HEK293 (cell line): ENCODE results near the gene SCRN2.

Experiments
- ZBTB21 ChIP-seq: fragments of 450-650 bp; formaldehyde crosslinking; IDR thresholded peaks from 2 replicates; pipeline ENCODE4 v1.5.1; 2017; ENCODE audit warnings: missing biosample characterization, missing genetic modification characterization
- ZNF121 ChIP-seq: fragments of 450-650 bp; formaldehyde crosslinking; IDR thresholded peaks from 2 replicates; pipeline ENCODE4 v1.5.1; 2016; ENCODE audit warnings: missing biosample characterization, missing genetic modification characterization
- ZNF394 ChIP-seq: fragments of 450-650 bp; formaldehyde crosslinking; IDR thresholded peaks from 2 replicates; pipeline ENCODE4 v1.5.1; 2016; ENCODE audit warnings: missing biosample characterization, missing genetic modification characterization, mild to moderate bottlenecking, moderate library complexity, borderline replicate concordance
- TF ChIP-seq, protein P1 (sequence below): fragments of 450-650 bp; formaldehyde crosslinking; IDR thresholded peaks from 2 replicates; pipeline ENCODE4 v1.5.1; 2016; ENCODE audit warnings: missing biosample characterization, missing genetic modification characterization

DNA sequence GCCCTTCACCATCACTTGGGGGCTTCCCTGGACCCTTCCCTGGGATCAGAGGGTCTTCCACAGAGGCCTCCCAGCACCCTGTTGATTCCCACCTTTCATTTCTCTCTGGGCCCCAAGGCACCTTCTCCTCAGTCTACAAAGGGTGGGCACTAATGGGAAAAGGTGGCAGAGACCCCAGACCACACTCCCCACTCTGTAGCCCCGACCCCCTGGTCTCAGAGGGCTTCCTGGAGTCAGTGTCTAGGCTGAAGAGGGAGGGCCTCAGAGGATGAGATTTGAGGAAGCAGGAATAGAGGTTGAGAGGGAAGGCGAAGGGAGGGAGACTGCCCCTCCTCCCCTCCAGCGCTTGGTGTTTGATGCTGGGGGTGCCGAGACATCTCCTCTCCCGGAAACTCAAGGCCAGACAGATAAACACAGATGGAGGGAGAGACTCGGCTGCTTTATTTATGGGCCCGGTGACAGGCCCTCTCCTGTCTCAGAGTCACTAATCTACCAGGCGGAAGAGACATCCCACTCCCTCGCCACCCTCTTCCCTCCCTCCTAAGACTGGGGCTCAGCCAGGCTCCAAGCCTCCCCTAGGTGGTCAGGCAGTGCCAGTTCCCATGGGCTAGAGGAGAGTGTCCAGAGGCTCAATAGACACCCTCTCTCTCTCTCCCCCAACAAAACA is 36.4 kb upstream of the SCRN2 start:
- TF ChIP-seq, protein P1, sequence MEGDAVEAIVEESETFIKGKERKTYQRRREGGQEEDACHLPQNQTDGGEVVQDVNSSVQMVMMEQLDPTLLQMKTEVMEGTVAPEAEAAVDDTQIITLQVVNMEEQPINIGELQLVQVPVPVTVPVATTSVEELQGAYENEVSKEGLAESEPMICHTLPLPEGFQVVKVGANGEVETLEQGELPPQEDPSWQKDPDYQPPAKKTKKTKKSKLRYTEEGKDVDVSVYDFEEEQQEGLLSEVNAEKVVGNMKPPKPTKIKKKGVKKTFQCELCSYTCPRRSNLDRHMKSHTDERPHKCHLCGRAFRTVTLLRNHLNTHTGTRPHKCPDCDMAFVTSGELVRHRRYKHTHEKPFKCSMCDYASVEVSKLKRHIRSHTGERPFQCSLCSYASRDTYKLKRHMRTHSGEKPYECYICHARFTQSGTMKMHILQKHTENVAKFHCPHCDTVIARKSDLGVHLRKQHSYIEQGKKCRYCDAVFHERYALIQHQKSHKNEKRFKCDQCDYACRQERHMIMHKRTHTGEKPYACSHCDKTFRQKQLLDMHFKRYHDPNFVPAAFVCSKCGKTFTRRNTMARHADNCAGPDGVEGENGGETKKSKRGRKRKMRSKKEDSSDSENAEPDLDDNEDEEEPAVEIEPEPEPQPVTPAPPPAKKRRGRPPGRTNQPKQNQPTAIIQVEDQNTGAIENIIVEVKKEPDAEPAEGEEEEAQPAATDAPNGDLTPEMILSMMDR, result no peak
- no peak for TF ChIP-seq ZNF121
- TF ChIP-seq ZBTB21 (tag by site-specific recombination), result no peak
- TF ChIP-seq ZNF394 (tag by site-specific recombination), result no peak
